ENCODE measurements around the gene PTPN23.

GRCh38 chr3:47410417-47410720 lies 29.5 kb downstream of the PTPN23 start:
- no peak for TF ChIP-seq MAX (CRISPR knock-in tag; IDR thresholded peaks at IDR 0.05)
- TF ChIP-seq SMAD3 (CRISPR knock-in tag; IDR thresholded peaks at IDR 0.05; ENCODE audit: borderline replicate concordance) = no peak
- TF ChIP-seq CTCF (IDR thresholded peaks at IDR 0.05) = no peak
- no peak for TF ChIP-seq ELF4 (CRISPR knock-in tag; IDR thresholded peaks at IDR 0.05; ENCODE audit: low read depth)
- no peak for TF ChIP-seq TEAD4 (CRISPR knock-in tag; IDR thresholded peaks at IDR 0.05)
- TF ChIP-seq USF2 (CRISPR knock-in tag; IDR thresholded peaks at IDR 0.05) = no peak
- no peak for TF ChIP-seq GABPB1 (CRISPR knock-in tag; IDR thresholded peaks at IDR 0.05)

Data from WTC11 (cell line).